ENCODE data around the gene ZFP36L1.

The ZFP36L1 gene

DNA sequence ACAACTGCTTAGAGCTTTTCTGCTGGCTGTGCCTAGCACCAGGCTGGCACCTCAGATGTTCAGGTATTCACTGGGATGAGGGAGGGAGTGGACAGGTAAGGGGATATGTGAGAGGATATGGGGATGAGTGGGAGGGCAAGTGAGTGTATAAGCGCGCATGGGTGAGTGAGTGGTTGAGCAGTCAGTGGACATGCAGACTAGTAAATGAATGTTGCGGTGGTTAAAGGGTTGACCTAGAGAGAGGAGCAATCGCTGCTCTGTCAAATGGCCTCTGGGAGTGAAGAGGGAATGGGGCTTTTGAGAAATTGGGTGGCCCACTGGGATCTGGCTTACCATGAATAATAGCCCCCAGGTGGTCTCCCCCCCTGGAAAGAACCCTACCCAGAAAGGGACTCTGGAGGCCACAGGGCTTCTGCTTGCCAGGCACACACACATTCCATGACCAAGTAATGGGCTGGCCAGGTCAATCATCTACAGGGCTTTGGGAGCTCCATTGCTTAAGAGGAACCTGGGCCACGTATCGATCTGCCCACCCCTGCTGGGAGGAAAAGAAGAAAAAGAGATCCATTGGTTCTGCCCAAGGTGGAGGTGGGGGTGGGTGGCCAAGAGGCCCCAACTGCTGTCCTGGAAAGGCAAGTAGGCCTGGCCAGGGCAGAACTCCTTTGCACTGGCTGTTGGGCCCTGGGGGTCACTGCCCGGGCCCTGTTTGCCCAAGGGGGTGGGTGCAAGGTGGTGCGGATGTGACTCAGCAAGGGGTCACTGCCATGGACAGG is 30.8 kb upstream of the ZFP36L1 start:
- Histone ChIP-seq H3K4me2 (ENCODE audit: low read length) (no peak overlapping the region), H3K36me3 (ENCODE audit: insufficient read depth, low read length) (no peaks in the 10 kb centered on the region), H3K9ac (ENCODE audit: low read depth, low read length) (no peak overlapping the region), H3K4me3 (ENCODE audit: low read length) (no peak overlapping the region), H3K4me1 (ENCODE audit: control insufficient read depth, insufficient read depth, low read length) (peaks cover 4% of the 10 kb centered on the region), H3K9me3 (replicated peaks; ENCODE audit: low read length) (no peaks in the 10 kb centered on the region), H3K27me3 (ENCODE audit: control insufficient read depth, insufficient read depth, low read length) (no peaks in the 10 kb centered on the region)

DNA sequence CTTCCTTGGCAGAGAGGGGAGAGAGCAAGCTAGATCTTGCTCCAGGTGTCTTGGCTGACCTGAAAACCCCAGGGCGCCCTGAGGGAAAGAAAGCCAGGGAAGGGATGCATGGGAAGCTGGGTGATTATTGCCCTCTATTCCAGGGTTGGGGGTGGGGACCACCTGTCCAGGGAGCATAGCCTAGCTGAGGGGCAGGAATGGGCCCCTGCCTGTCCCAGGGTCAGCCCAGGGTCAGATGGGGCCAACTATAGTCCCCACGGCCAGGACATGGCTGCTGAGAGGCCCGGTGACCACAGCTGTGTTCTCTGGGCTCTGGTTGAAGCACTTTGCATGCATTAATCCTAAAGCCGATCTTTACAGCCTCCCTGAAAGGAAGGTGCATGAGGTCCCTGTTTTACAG is 30.1 kb upstream of the ZFP36L1 start:
- H3K4me1 ChIP-seq (ENCODE audit: control insufficient read depth, insufficient read depth, low read length): peaks cover 4% of the 10 kb centered on the region
- no peaks in the 10 kb centered on the region for H3K36me3 ChIP-seq (ENCODE audit: insufficient read depth, low read length)
- H3K4me3 ChIP-seq (ENCODE audit: low read length): no peak overlapping the region
- no peak overlapping the region for H3K9ac ChIP-seq (ENCODE audit: low read depth, low read length)
- no peaks in the 10 kb centered on the region for H3K27me3 ChIP-seq (ENCODE audit: control insufficient read depth, insufficient read depth, low read length)
- no peak overlapping the region for H3K4me2 ChIP-seq (ENCODE audit: low read length)
- H3K9me3 ChIP-seq (replicated peaks; ENCODE audit: low read length): no peaks in the 10 kb centered on the region

DNA sequence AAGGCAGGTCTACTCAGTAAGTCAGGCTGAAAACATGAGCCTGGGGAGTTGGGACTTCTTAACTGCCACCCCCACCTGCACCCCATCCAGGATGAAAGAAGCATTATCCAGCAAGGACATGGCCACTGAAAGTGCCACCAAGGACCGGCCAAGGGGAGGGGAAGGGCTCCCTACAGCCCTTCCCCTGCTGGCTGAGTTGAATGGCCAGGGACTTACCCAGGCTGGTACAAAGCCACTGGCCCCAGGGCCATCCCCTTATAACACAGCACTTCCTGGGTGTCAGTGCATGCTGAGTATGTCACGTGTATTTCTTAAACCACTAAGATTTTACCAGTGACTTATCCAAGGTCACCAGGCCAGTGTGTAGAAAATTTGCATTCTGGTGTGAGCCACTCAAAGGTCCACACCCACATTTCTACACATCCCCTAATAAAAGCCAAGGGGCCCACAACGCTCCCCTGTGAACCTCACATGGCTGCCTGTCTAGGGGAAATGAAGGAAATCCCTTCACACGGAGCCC is 29.3 kb upstream of the ZFP36L1 start:
- Histone ChIP-seq H3K4me3 (ENCODE audit: low read length) (no peak overlapping the region), H3K27me3 (ENCODE audit: control insufficient read depth, insufficient read depth, low read length) (no peaks in the 10 kb centered on the region), H3K9me3 (replicated peaks; ENCODE audit: low read length) (no peaks in the 10 kb centered on the region), H3K4me1 (ENCODE audit: control insufficient read depth, insufficient read depth, low read length) (peaks cover 4% of the 10 kb centered on the region), H3K4me2 (ENCODE audit: low read length) (no peak overlapping the region), H3K9ac (ENCODE audit: low read depth, low read length) (no peak overlapping the region), H3K36me3 (ENCODE audit: insufficient read depth, low read length) (no peaks in the 10 kb centered on the region)

DNA sequence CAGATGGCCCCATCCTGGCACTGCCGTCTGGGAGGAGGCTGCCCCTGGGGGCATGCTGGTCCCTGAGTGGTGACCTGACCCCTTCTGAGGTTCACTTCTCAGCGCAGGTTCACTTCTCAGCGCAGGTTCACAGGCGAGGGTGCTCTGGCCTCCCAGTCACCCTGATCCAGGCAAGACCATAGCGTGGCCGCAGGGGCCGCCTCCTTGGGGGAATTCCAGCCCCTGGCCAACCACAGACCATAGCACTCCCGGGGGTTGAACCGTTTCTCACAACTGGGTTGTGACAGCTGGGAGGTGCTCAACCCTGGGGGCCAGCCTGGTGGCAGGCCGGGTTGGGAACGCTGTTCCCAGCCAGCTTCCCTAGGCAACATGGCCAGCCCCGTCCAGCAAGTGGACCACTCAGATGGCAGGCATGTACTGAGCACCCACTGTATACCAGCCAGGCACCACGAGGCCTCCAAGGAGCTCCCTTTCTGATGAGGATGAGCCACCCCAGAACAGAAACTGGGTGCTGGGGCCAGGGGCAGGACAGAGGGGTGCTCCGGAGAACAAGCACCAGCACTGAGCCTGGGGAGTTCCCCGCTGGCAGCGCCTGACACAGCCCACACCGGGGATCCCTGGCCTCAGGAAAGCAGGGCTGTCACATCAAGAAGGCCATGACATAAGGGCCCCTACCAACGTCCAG is 28.3 kb upstream of the ZFP36L1 start:
- Histone ChIP-seq H3K9me3 (replicated peaks; ENCODE audit: low read length) (no peaks in the 10 kb centered on the region), H3K4me2 (ENCODE audit: low read length) (no peak overlapping the region), H3K4me1 (ENCODE audit: control insufficient read depth, insufficient read depth, low read length) (peaks cover 10% of the 10 kb centered on the region), H3K4me3 (ENCODE audit: low read length) (no peak overlapping the region), H3K9ac (ENCODE audit: low read depth, low read length) (no peak overlapping the region), H3K36me3 (ENCODE audit: insufficient read depth, low read length) (no peaks in the 10 kb centered on the region), H3K27me3 (ENCODE audit: control insufficient read depth, insufficient read depth, low read length) (no peaks in the 10 kb centered on the region)

DNA sequence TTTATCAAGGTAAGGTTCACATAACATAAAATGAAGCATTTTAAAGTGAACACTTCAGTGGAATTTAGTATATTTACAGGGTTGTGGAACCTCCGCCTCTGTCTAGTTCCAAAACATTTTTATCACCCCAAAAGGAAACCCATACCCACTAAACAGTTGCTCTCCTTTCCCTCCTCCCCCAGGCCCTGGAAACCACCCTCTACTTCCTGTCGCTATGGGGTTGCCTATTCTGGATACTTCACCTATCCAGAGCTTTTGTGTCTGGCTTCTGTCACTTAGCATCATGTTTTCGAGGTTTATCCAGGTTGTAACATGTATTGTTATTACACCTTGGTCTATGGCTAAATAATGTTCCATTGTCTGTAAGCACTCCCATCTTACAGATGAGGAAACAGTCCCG is 27.7 kb upstream of the ZFP36L1 start:
- Histone ChIP-seq H3K4me3 (ENCODE audit: low read length) (no peak overlapping the region), H3K4me2 (ENCODE audit: low read length) (no peak overlapping the region), H3K9me3 (replicated peaks; ENCODE audit: low read length) (no peaks in the 10 kb centered on the region), H3K4me1 (ENCODE audit: control insufficient read depth, insufficient read depth, low read length) (peaks cover 16% of the 10 kb centered on the region), H3K36me3 (ENCODE audit: insufficient read depth, low read length) (no peaks in the 10 kb centered on the region), H3K9ac (ENCODE audit: low read depth, low read length) (no peak overlapping the region), H3K27me3 (ENCODE audit: control insufficient read depth, insufficient read depth, low read length) (no peaks in the 10 kb centered on the region)

DNA sequence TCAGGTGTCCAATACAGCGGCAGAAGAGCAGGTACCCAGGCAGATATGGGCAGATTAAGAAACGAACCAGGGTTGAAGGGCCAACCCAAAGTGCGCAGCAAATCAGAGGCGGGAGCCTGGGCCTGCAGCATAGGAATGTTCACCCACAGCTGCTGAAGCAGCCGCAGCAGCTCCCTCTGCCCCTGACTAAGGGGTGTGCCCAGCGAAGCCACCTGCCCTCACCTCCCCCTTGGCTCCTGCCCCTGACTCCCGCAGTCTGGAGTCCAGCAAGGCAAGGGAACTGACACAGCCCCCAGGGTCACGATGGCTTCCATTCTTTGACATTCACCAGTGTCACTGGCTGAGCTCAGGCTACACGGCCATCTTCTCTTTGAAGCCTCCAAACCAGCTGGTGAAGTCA is 27.3 kb upstream of the ZFP36L1 start:
- H3K27me3 ChIP-seq (ENCODE audit: control insufficient read depth, insufficient read depth, low read length): no peaks in the 10 kb centered on the region
- no peak overlapping the region for H3K9ac ChIP-seq (ENCODE audit: low read depth, low read length)
- H3K4me3 ChIP-seq (ENCODE audit: low read length): no peak overlapping the region
- H3K36me3 ChIP-seq (ENCODE audit: insufficient read depth, low read length): no peaks in the 10 kb centered on the region
- no peaks in the 10 kb centered on the region for H3K9me3 ChIP-seq (replicated peaks; ENCODE audit: low read length)
- H3K4me1 ChIP-seq (ENCODE audit: control insufficient read depth, insufficient read depth, low read length): peaks cover 20% of the 10 kb centered on the region
- H3K4me2 ChIP-seq (ENCODE audit: low read length): no peak overlapping the region

DNA sequence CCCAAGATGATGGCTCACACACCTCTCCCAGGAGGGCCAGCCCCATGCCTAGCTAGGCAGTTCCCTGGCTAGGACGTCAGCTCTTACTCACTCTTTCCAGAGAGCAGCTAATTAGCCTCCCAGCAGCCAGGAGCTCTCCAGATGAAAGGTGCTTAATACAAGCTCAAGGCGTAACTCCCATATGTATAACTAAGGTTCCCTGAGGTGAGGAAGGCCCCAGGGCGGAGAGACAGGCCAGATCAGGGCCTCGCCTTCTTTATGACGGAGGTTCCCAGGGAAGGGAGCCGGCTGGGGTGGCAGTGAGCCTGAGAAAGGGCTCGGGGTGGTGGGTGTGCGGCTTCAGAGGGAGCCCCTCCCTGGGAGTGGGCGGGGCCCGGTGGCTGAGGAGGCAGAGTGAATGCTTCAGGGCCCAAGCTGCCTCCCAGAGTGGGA is 26.4 kb upstream of the ZFP36L1 start:
- H3K4me2 ChIP-seq (ENCODE audit: low read length): no peak overlapping the region
- H3K9me3 ChIP-seq (replicated peaks; ENCODE audit: low read length): no peaks in the 10 kb centered on the region
- no peak overlapping the region for H3K4me3 ChIP-seq (ENCODE audit: low read length)
- no peak overlapping the region for H3K9ac ChIP-seq (ENCODE audit: low read depth, low read length)
- no peaks in the 10 kb centered on the region for H3K36me3 ChIP-seq (ENCODE audit: insufficient read depth, low read length)
- H3K4me1 ChIP-seq (ENCODE audit: control insufficient read depth, insufficient read depth, low read length): peaks cover 24% of the 10 kb centered on the region
- H3K27me3 ChIP-seq (ENCODE audit: control insufficient read depth, insufficient read depth, low read length): no peaks in the 10 kb centered on the region

DNA sequence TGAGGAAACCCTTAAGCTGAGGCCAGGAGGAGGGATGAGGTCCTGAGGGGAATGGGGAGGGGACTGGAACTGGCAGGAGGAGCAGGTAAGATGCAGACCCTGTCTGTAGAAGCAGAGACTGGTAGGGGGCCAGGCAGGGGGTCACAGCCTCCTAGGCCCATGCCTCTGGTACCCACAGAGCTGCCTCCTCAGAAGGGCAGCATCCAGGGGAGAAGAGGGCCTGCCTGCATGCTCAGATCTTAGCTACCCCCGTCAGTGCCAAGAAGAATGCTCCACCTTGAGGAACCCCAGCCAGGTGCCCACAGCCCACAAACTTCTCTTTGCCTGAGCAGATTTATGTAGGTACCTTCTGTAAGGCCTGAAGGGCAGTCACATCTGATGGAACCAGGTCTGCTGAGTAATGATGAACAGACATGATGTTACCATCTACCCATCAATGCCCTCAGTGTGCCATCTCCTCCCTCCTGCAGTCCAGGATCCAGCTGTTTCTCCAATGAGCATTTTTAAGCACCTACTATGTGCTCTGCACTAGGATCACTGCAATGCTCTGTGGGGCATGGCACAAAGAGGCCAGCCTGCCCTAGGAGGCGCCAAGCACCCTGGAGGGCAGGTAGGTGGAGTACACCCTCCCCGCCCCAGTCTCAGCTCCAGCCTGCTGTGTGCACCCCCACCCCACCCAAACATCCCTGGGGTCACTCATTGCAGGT is 24.8 kb upstream of the ZFP36L1 start:
- Histone ChIP-seq H3K9me3 (replicated peaks; ENCODE audit: low read length) (no peaks in the 10 kb centered on the region), H3K9ac (ENCODE audit: low read depth, low read length) (no peak overlapping the region), H3K4me1 (ENCODE audit: control insufficient read depth, insufficient read depth, low read length) (peaks cover 30% of the 10 kb centered on the region), H3K4me2 (ENCODE audit: low read length) (no peak overlapping the region), H3K27me3 (ENCODE audit: control insufficient read depth, insufficient read depth, low read length) (no peaks in the 10 kb centered on the region), H3K4me3 (ENCODE audit: low read length) (no peak overlapping the region), H3K36me3 (ENCODE audit: insufficient read depth, low read length) (no peaks in the 10 kb centered on the region)

DNA sequence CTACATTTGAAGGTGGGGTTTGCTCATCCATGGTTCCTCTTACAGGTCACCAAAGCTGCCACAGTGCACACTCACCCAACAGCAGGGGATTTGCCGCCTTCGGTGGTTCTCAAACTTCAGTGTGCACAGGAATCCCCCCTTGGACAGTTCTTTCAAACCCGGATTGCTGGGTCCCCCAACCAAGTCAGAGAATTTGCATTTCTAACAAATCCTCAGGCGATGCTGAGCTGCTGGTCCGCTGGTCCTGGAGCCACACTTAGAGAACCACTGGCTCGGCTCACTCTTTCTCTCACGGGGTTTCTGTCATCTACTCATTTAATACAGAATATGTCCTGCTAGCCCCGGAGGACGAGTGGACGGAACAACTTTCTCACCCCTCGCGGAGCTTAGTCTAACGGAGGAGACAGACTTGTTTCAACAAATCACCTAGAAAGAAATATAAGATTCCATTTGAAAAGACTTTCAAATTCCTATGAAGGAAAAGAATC is 24.1 kb upstream of the ZFP36L1 start:
- Histone ChIP-seq H3K4me2 (ENCODE audit: low read length) (peak overlapping the region; percentile 87), H3K36me3 (ENCODE audit: insufficient read depth, low read length) (no peaks in the 10 kb centered on the region), H3K4me3 (ENCODE audit: low read length) (peak overlapping the region; percentile 70), H3K9me3 (replicated peaks; ENCODE audit: low read length) (no peaks in the 10 kb centered on the region), H3K27me3 (ENCODE audit: control insufficient read depth, insufficient read depth, low read length) (no peaks in the 10 kb centered on the region), H3K4me1 (ENCODE audit: control insufficient read depth, insufficient read depth, low read length) (peaks cover 30% of the 10 kb centered on the region), H3K9ac (ENCODE audit: low read depth, low read length) (peak overlapping the region; percentile 90)

DNA sequence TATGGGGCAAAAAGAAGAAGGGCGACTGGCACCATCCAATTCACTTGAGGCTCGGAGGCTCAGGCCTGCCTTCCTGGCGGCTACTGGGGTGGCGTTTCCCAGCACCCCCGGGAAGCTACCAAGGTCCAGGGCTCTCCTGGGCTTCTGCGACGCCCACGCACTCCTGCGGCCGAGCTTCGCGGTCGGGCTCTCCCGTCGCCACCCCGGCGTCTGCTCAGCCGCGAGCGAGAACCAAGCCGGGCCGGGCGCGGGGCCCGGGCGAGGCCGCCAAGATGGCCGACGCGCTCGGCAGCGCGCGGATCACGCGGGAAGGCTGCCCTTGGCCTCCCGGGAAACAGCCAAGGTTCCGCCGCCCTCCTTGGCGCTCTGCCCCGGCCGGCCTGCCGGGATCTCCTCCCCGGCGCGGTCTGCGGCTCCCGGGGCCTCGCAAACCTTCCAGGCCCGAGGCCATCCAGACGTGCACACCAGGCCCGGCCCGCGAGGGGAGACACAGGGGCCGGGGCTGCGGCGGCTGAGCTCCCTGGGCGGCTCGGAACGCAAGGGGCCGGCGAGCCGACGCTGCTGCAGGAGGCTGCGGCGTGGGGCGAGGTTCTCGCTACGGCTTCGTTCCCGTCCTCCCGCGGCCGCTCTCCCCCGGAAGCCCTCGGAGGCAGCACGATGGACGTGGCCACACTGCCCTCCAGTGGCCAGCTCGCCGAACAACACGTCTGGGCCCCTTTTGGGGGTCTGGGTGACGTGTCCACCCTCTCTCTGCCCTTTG is 23.5 kb upstream of the ZFP36L1 start:
- peak overlapping the region; percentile 70 for H3K4me3 ChIP-seq (ENCODE audit: low read length)
- H3K4me1 ChIP-seq (ENCODE audit: control insufficient read depth, insufficient read depth, low read length): peaks cover 30% of the 10 kb centered on the region

More for the DNA sequence above, 23.5 kb upstream of the ZFP36L1 start:
- Histone ChIP-seq H3K4me2 (ENCODE audit: low read length) (peak overlapping the region; percentile 87), H3K9me3 (replicated peaks; ENCODE audit: low read length) (no peaks in the 10 kb centered on the region), H3K9ac (ENCODE audit: low read depth, low read length) (peak overlapping the region; percentile 90), H3K27me3 (ENCODE audit: control insufficient read depth, insufficient read depth, low read length) (no peaks in the 10 kb centered on the region), H3K36me3 (ENCODE audit: insufficient read depth, low read length) (no peaks in the 10 kb centered on the region)
